Nephron (organoid): Measurements from ENCODE around the gene PPHLN1.

Experiments used
- H3K27ac Mint-ChIP-seq, 3 experiments: 2 replicates each; pipeline ENCODE4 v1.8.0; 2020; ENCODE audit warnings: mixed read lengths in 3 of 3, mild to moderate bottlenecking in 2 of 3, moderate library complexity in 1 of 3
- H3K27me3 Mint-ChIP-seq: 2 replicates; pipeline ENCODE4 v1.8.0; 2021; ENCODE audit warnings: low read depth, mild to moderate bottlenecking, moderate library complexity, mixed read lengths
- H3K36me3 Mint-ChIP-seq: 2 replicates; pipeline ENCODE4 v1.8.0; 2020; ENCODE audit warnings: low read depth, mixed read lengths
- H3K4me1 Mint-ChIP-seq: 2 replicates; pipeline ENCODE4 v1.8.0; 2020; ENCODE audit warnings: mixed read lengths
- H3K4me3 Mint-ChIP-seq, 3 experiments: 2 replicates each; pipeline ENCODE4 v1.8.0; 2020; ENCODE audit warnings: mild to moderate bottlenecking in 3 of 3, mixed read lengths in 3 of 3, moderate library complexity in 2 of 3
- H3K9me3 Mint-ChIP-seq: 2 replicates; pipeline ENCODE4 v1.8.0; 2020; ENCODE audit warnings: mixed read lengths
- TF ChIP-seq, protein P1 (sequence below), 3 experiments: fragments of 200-600 bp; sonication (generic); IDR thresholded peaks; one replicate each; pipeline ENCODE4 v1.5.0; 2021; ENCODE audit warnings: antibody characterized with exemption in 3 of 3; ENCODE audit not compliant: unreplicated experiment in 3 of 3

Gene PPHLN1

DNA sequence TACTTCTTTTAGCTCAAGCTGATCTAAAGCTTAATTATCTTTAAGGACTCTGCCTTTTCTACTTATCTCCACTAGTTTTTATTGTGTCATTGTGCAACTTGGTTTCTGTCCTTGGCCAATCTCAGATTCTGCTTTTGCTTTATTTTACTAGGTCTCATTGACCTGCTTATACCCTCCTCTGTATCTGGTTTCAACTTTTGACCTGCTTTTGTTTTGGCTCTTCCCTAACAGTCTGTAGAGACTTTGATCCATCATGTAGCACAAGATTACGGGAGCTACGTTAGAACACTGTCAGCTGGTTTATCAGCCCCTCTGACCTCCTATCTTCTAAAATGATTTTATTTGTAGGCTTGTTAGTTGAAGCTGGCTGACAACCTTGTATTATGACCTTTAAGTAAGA, 43.7 kb upstream of the PPHLN1 start:
- Mint-ChIP-seq H3K27ac (no peak overlapping the region), H3K36me3 (no peaks in the 10 kb centered on the region), H3K4me1 (peaks cover 16% of the 10 kb centered on the region), H3K27me3 (peaks cover 9% of the 10 kb centered on the region), H3K4me3 (no peak overlapping the region), H3K9me3 (no peaks in the 10 kb centered on the region)
- TF ChIP-seq, protein P1, sequence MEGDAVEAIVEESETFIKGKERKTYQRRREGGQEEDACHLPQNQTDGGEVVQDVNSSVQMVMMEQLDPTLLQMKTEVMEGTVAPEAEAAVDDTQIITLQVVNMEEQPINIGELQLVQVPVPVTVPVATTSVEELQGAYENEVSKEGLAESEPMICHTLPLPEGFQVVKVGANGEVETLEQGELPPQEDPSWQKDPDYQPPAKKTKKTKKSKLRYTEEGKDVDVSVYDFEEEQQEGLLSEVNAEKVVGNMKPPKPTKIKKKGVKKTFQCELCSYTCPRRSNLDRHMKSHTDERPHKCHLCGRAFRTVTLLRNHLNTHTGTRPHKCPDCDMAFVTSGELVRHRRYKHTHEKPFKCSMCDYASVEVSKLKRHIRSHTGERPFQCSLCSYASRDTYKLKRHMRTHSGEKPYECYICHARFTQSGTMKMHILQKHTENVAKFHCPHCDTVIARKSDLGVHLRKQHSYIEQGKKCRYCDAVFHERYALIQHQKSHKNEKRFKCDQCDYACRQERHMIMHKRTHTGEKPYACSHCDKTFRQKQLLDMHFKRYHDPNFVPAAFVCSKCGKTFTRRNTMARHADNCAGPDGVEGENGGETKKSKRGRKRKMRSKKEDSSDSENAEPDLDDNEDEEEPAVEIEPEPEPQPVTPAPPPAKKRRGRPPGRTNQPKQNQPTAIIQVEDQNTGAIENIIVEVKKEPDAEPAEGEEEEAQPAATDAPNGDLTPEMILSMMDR (IDR thresholded peaks at IDR 0.05; ENCODE audit: unreplicated experiment in 3 of 3), result no peak

DNA sequence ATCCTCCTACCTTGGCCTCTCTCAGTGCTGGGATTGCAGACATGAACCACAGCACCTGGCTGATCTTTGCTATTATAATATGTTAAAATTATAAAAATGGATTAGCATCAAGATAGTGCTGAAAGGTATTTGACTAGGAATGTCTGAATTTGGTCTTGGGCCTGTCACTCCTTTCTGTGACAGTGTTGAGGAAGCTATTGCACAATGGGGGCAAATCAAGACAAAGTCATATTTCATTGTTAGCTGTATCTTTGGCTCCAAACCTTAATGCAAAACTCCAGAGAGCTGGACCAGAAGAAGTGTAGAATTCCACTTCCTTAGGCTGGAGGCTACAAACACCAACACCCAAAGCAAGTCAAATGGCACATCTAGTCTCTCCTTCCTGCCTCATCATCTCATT, 42.2 kb upstream of the PPHLN1 start:
- H3K9me3 Mint-ChIP-seq, result peaks cover 4% of the 10 kb centered on the region
- H3K4me3 Mint-ChIP-seq, result no peak overlapping the region
- peaks cover 13% of the 10 kb centered on the region for H3K4me1 Mint-ChIP-seq
- H3K27ac Mint-ChIP-seq, result no peak overlapping the region
- no peaks in the 10 kb centered on the region for H3K36me3 Mint-ChIP-seq
- H3K27me3 Mint-ChIP-seq, result peaks cover 7% of the 10 kb centered on the region
- TF ChIP-seq, protein P1 (IDR thresholded peaks at IDR 0.05; ENCODE audit: unreplicated experiment in 3 of 3), result no peak

DNA sequence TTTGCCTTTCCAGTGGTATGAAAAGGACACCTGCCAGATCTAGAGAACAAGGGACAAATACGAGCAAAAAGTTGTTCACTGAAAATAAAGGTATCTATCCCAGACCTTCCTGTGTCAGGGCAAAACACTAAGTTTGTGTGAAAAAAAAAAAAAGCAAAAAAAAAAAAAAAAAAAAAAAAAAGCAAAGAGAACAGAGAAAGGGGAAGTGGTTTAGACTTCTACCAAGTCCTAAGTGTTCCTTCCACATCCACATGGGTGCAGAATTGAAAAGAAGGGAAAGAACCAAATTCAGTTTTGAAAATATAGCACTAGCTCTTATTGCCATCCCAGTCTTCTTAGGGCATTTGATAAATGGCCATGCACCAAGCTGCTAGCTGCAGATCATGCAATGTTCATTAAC, 41.8 kb upstream of the PPHLN1 start:
- peaks cover 4% of the 10 kb centered on the region for H3K9me3 Mint-ChIP-seq
- TF ChIP-seq, protein P1 (IDR thresholded peaks at IDR 0.05; ENCODE audit: unreplicated experiment in 3 of 3), result no peak
- H3K4me1 Mint-ChIP-seq, result peaks cover 13% of the 10 kb centered on the region
- no peaks in the 10 kb centered on the region for H3K36me3 Mint-ChIP-seq
- H3K27me3 Mint-ChIP-seq, result peaks cover 5% of the 10 kb centered on the region
- H3K4me3 Mint-ChIP-seq, result no peak overlapping the region
- H3K27ac Mint-ChIP-seq, result no peak overlapping the region

DNA sequence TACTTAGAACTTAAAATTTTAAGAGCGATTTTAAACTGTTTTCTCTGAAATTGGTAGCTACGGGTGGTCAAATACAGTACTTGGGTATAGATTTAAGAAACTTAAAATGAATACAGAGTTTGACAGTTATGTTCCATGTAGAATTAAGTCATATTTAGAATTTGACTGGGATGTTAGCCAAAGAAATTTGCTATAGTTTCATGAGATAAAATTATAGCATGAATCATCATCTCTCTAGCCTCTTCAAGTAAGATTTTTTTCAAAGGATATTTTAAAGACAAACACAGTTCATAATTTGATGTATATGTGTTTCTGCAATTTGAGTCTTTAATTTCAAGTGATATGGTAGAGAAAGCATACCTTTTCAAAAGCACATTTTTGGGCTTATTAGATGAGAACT, 41.1 kb upstream of the PPHLN1 start:
- Mint-ChIP-seq H3K36me3 (no peaks in the 10 kb centered on the region), H3K4me1 (peaks cover 13% of the 10 kb centered on the region), H3K27me3 (peaks cover 5% of the 10 kb centered on the region), H3K27ac (no peak overlapping the region), H3K9me3 (peaks cover 4% of the 10 kb centered on the region), H3K4me3 (no peak overlapping the region)
- TF ChIP-seq, protein P1 (IDR thresholded peaks at IDR 0.05; ENCODE audit: unreplicated experiment in 3 of 3), result no peak

DNA sequence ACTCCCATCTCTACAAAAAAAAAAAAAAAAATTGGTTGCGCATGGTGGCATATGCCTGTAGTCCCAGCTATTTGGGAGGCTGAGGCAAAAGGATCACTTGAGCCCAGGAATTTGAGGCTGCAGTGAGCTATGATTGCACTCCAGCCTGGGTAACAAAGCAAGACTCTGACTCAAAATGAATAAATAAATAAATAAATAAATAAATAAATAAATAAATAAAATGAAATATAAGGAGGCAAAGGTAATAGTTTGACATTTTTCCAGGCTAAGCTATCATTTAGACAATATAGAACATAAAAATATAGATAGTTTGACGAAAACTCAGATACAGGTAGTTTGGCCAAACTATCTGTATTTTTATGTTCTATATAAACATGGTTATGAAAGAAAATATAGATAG, 40.5 kb upstream of the PPHLN1 start:
- TF ChIP-seq, protein P1 (IDR thresholded peaks at IDR 0.05; ENCODE audit: unreplicated experiment in 3 of 3), result no peak
- H3K27me3 Mint-ChIP-seq, result no peaks in the 10 kb centered on the region

DNA sequence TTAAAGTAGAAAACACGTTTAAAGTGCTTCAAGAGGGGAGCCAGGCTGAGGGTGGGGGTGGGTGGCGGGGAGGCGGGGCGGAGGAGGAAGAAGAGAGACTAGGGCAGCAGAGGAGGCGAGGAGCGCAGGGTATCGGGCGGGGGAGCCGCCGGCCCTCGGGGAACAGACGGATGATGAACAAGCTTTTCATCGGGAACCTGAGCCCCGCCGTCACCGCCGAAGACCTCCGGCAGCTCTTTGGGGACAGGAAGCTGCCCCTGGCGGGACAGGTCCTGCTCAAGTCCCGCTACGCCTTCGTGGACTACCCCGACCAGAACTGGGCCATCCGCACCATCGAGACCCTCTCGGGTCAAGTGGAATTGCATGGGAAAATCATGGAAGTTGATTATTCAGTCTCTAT, 39.2 kb upstream of the PPHLN1 start:
- Mint-ChIP-seq H3K9me3 (peaks cover 4% of the 10 kb centered on the region), H3K36me3 (no peaks in the 10 kb centered on the region), H3K27ac (no peak overlapping the region)

More for the DNA sequence above, 40.5 kb upstream of the PPHLN1 start:
- H3K27ac Mint-ChIP-seq, result no peak overlapping the region
- peaks cover 4% of the 10 kb centered on the region for H3K9me3 Mint-ChIP-seq
- peaks cover 13% of the 10 kb centered on the region for H3K4me1 Mint-ChIP-seq
- H3K36me3 Mint-ChIP-seq, result no peaks in the 10 kb centered on the region
- no peak overlapping the region for H3K4me3 Mint-ChIP-seq

More for the DNA sequence above, 39.2 kb upstream of the PPHLN1 start:
- TF ChIP-seq, protein P1 (IDR thresholded peaks at IDR 0.05; ENCODE audit: unreplicated experiment in 3 of 3), result no peak
- Mint-ChIP-seq H3K27me3 (no peaks in the 10 kb centered on the region), H3K4me3 (no peak overlapping the region), H3K4me1 (peaks cover 13% of the 10 kb centered on the region)
